RCC 7860 (cell line): ENCODE measurements around the gene HEXA.
A peak's percentile ranks its signal among the peaks of the same experiment; 100 is the strongest.

Source experiments
- DNase-seq: peaks from one replicate; pipeline ENCODE4 v3.0.0-alpha.2; 2015; ENCODE audit warnings: low spot score
- FAIRE-seq: peaks from 2 replicates; lab custom pipeline; 2012; peaks lifted over from hg19 to GRCh38; lab: Jason Lieb, UNC

Gene HEXA

DNA sequence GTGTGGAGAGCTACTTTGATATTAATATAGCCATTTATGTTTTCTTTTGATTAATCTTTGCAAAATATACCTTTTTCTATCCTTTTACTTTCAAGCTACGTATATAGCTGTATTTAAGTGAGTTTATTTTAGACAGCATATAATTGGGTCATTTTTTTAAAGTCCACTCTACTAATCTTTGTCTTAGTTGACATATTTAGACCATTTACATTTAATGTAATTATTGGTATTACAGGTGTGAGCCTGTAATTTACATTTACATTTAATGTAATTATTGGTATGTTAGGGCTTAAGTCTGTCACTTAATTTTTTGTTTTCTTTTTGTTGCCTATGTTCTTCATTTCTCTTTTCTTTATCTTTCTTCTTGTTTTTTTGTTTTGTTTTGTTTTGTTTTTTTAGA is 52.1 kb downstream of the HEXA start:
- FAIRE-seq (no peak), DNase-seq (no peak)

- FAIRE-seq (no peak), DNase-seq (peak; percentile 16)
Observed at GRCh38 chr15:72319985-72320671, 55.7 kb downstream of the HEXA start, which contains the start of gene CELF6. Gene CELF6 (minus strand): TSS chr15:72320157. CDS start chr15:72319874, 283 bp downstream.

DNA sequence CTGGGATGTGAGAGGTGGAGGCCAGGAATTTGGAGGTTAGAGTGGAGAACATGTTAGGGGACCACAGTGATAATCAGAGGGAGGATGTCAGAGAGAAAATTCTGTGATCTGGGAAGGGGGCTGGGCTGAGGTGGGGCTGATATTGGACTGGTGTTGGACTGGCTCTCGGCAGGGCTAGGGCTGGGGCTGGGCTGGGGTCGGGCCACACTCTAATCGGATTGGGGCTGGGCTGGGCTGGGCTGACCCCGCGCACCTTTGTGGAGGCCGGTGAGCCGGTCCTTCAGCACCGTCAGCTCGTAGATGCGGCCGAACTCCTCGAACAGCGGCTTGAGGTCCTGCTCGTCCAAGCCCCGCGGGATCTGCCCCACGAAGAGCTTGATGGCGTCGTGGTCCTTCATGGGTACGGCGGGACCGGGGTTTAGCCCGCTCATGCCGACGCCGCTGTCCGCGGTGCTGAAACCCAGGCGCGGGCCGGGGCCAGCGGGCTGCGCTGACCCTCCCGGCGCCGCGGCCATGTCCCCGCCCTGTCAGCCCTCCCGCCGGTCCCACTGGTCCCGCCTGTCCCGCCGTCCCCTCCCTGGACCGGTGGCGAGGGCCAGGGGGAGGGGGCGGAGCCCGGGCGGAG is 56.3 kb downstream of the HEXA start:
- DNase-seq, result no peak
- no peak for FAIRE-seq

DNA sequence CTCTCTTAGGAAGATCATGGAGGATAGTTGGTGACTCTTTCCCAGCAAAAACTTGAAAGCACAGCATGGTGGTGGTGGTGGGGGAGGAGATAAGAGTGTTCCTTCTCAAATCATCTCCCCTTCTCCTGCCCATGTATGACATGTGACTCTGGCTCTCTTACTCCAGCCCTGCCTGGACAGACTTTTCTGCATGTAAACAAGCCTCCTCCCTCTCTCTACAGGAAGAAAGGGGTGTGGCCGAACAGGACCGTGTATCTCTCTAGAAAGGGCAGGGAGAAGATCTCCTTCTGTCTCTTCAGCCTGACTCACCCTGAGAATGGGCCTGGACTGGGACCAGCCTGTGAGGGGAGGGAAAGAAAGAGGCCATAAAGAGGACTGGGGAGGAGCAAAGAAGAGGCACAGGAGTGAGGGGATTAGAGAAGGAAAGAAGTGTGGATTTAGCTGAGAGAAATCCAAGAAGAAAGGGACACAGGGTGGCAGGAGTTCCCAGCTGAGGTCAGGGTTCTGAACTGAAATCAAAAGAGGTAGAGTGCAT is 57.3 kb downstream of the HEXA start:
- DNase-seq, result no peak
- FAIRE-seq, result no peak

DNA sequence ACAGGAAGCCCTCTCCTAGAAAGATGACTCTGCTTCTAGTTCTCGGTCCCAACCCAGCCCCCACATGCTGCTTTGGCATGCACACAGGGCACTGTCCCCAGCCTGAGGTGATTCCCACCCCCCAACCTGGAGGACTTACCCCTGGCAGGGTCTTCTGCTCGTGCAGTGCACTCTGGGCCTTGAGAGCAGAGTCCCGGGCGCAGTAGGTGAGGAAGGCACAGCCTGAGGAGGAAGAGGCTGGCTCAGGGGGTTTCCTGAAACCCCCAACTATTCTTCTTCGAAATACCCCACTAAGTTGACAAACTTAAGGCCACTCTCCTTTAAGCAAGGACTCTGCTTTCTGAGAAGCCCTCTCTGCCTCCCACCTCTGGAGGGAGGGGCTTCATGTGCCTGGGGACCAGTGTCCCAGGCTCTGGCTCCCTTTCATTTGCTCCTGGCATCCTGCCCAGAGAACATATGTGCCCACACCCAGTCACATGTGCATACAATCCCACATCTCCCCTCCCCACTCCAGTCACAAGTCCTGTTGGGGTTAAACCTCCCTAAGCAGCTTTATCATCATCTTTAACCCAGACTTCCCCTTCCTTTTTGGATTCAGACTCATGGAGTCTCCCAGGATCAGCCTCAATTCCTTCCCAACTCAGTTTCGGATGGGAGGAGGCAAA is 60.0 kb downstream of the HEXA start:
- FAIRE-seq (no peak), DNase-seq (no peak)

DNA sequence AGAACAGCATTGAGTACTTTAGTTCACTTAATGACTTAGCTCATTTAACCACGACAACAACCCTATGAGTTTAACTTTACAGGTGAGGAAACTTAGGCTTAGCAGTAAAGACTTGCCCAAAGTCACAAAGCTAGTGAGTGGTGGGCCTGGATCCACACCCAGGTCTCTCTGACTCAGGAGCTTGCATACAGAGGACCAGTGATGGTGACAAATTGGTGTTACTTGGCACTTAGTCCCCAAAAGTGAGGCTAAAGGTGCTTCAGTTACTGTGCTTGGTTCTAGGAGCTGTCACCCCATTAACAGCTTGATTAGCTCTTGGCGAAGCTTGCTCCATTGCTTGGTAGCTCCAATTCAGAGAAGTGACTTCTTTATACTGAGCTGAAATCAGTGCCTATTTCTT is 61.9 kb downstream of the HEXA start:
- FAIRE-seq (no peak), DNase-seq (no peak)

DNA sequence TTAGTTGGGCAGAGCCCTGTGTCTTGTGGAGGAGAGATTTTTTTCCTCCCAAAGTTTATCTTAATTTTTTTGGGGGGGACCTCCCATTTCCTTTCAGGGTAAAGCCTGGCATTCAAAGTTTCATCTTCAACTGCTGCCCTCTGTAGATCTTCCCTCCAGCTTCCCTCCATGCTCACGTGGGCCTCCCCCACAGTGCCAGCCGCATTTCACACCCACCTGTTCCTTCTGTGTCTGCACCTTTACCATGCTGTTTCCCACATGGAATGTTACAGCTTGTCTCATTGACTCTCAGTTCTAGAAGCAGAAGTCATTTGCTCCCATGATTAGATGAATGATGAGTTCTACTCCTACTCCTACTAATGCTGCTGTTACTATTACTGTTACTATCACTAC is 62.4 kb downstream of the HEXA start:
- FAIRE-seq (no peak), DNase-seq (no peak)

DNA sequence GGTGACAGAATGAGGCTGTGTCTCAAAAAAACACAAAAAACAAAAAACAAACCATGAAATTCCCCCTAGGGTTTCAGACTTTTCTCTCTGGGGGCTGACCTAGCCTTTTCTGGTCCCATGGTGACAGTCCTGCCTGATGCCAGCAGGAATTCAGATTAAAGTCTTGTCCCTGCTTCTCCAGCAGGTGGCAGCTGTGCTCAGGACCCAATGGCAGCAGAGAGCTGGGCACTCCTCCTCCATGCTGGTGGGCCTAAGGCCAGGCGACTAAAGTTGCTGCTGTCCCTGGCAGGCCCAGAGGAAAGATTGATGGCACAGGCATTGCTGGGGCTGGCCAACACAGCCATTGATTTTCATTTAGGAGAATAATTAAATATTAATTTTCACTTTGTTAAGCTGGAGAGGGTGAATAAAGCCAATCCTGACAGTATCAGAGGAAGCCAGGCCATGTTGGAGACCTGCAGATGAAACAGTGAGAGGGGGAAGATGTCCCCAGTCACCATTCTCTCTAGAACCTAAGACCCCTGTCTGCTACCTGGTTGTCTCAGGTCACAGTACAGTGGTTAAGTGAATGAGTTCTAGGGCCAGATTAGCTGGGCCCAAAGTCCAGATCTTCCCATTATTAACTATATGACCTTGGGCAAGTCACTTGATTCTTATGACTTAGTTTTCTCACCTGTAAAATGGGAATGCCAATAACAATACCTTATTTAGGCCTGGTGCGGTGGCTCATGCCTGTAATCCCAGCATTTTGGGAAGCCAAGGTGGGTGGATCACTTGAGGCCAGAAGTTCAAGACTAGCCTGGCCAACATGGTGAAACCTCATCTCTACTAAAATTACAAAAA is 63.0 kb downstream of the HEXA start:
- peak; percentile 47 for DNase-seq
- FAIRE-seq, result no peak

- FAIRE-seq (no peak), DNase-seq (no peak)
Observed at GRCh38 chr15:72307026-72307425, 68.8 kb downstream of the HEXA start.

- DNase-seq (no peak), FAIRE-seq (no peak)
Observed at GRCh38 chr15:72306211-72306785, 69.5 kb downstream of the HEXA start.

DNA sequence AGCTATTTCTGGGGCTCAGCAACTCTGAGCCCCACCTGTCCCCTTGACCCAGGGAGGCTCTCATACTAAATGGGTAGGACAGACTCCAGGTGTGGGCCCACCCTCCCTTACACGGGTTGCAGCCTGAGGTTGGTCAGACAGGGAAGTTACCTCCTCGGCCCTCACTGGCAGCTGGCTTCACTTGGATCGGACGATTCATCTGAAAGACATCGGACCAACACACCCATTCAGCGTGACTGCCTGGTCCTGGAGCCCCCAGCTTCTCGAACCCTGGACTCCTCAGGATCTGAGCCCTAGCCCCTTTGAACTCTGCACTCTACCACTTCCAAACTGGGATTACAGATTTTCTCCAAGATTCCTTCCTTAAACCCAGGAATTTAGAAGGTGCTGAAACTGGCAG is 71.2 kb downstream of the HEXA start:
- DNase-seq (no peak), FAIRE-seq (no peak)

GRCh38 chr15:72302955-72303354 is 72.9 kb downstream of the HEXA start:
- no peak for FAIRE-seq
- DNase-seq, result no peak
